Esophagus (tissue), 2 donors: ENCODE data around the gene SLC51B. TPM values are rescaled to one million over a fixed set of nuclear protein-coding genes. Genes with fewer than 3 reads are reported as not detected.

ENCODE experiments used
- H3K27ac ChIP-seq, 2 donors: one replicate each; pipeline ENCODE4 v1.5.1; 2013; ENCODE audit warnings: low read depth in 2 of 2, mild to moderate bottlenecking in 2 of 2, inconsistent platforms in 1 of 2, low read length in 1 of 2, moderate library complexity in 1 of 2
- H3K27me3 ChIP-seq, 2 donors: one replicate each; pipeline ENCODE4 v1.6.1; 2013; ENCODE audit warnings: low read length in 2 of 2, control low read depth in 1 of 2, mild to moderate bottlenecking in 1 of 2; ENCODE audit not compliant: insufficient read depth in 2 of 2, control insufficient read depth in 1 of 2
- H3K36me3 ChIP-seq, 2 donors: one replicate each; pipeline ENCODE4 v1.6.1; 2013; ENCODE audit warnings: low read length in 1 of 2; ENCODE audit not compliant: control insufficient read depth in 2 of 2, insufficient read depth in 2 of 2
- H3K4me1 ChIP-seq, 2 donors: one replicate each; pipeline ENCODE4 v1.6.1; 2013; ENCODE audit warnings: low read length in 1 of 2; ENCODE audit not compliant: control insufficient read depth in 2 of 2, insufficient read depth in 2 of 2
- H3K4me3 ChIP-seq, 2 donors: one replicate each; pipeline ENCODE4 v1.5.1; 2013; ENCODE audit warnings: low read length in 2 of 2, mild to moderate bottlenecking in 2 of 2, low read depth in 1 of 2, moderate library complexity in 1 of 2
- H3K9me3 ChIP-seq, 2 donors: one replicate each; pipeline ENCODE4 v1.6.1; 2013; ENCODE audit warnings: mild to moderate bottlenecking in 2 of 2, low read depth in 1 of 2, low read length in 1 of 2, moderate library complexity in 1 of 2; ENCODE audit not compliant: control insufficient read depth in 2 of 2, insufficient read depth in 1 of 2
- WGBS, 2 donors: extraction: QIAGEN DNeasy Blood & Tissue Kit; methylation state at CpG; one replicate each; pipeline ENCODE4 v1.1.7; 2013; 5-methylcytosine and 5-hydroxymethylcytosine counted together
- polyA plus RNA-seq, 2 donors: library from polyadenylated mRNA; stranded (reverse); fragments of 200-250 nt; gene quantifications; one replicate each; pipeline ENCODE4 v1.2.3, GENCODE V29; 2013
- donor health status: healthy with polysubstance abuse.
- donor health status: Bipolar disorder and iron deficiency.

The SLC51B gene
- polyA plus RNA-seq, 2 donors: 0.08 to 0.12 TPM

DNA sequence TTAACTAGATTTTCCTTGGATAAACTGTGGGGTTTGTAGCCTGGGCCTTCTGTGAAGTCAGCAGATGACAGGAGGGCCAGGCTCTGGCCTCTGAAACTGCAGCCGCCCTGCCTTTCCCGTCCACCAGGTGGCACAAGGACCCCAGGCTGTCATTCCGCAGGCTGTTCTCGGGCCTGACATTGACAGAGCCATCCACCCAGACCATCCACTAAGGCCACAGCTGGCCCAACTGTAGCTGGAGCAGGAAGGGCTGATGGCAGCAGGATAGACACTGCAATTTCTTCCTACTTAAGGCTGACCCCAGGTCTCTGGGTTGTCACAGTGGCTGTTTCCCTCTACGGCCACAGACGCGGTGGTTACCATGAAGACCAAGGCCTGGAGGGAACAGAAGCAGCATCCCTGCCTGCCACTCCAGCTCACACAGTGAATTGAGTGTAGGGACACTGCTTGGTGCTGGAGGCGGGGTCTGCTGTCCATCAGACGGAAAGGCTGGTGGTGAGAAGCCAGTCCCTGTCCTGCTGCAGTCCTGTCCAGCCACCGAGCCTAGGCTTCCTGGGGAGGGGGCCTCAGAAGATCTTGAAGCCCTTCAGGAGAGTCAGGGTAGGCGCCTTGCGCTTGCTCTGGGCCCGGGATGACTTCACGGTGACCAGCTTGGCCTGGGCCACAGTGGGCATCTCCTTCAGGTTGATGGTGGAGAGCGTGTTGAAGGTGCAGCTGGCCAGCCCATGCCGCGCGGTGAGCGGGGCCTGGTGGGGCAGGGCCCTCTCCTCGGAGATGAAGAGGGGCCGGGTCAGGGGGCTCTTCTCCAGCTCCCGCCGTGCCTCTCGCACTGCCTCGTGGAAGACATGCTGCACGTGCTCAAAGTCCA is 9.4 kb downstream of the SLC51B start:
- peaks cover 0 to 3% of the 10 kb centered on the region in 2 donors for H3K9me3 ChIP-seq
- H3K36me3 ChIP-seq: peaks cover 0 to 3% of the 10 kb centered on the region in 2 donors
- WGBS, 2 donors: 69 to 70% methylated on average over 26 of the region's 26 CpGs
- no peaks in the 10 kb centered on the region for H3K27me3 ChIP-seq
- no peak overlapping the region for H3K4me3 ChIP-seq
- peaks cover 3 to 12% of the 10 kb centered on the region in 2 donors for H3K4me1 ChIP-seq
- peak overlapping the region; percentile 16 to 33 for H3K27ac ChIP-seq

- 41% methylated on average over 6 of the region's 6 CpGs for WGBS, 2 donors
- peaks cover 0 to 7% of the 10 kb centered on the region in 2 donors for H3K4me1 ChIP-seq
- H3K27me3 ChIP-seq: no peaks in the 10 kb centered on the region
- peaks cover 0 to 3% of the 10 kb centered on the region in 2 donors for H3K9me3 ChIP-seq
- H3K4me3 ChIP-seq: no peak overlapping the region
- H3K36me3 ChIP-seq: peaks cover 0 to 3% of the 10 kb centered on the region in 2 donors
- H3K27ac ChIP-seq: peak overlapping the region; percentile 33 to 68
Observed at GRCh38 chr15:65055201-65055870, 10.1 kb downstream of the SLC51B start.

GRCh38 chr15:65056106-65056505 is 10.9 kb downstream of the SLC51B start:
- Histone ChIP-seq H3K27me3 (no peaks in the 10 kb centered on the region), H3K9me3 (peaks cover 0 to 3% of the 10 kb centered on the region in 2 donors), H3K36me3 (peaks cover 0 to 3% of the 10 kb centered on the region in 2 donors), H3K4me1 (peaks cover 0 to 7% of the 10 kb centered on the region in 2 donors), H3K4me3 (no peak overlapping the region), H3K27ac (peak overlapping the region; percentile 2 to 68)
- 81 to 84% methylated on average over 9 of the region's 9 CpGs for WGBS, 2 donors

DNA sequence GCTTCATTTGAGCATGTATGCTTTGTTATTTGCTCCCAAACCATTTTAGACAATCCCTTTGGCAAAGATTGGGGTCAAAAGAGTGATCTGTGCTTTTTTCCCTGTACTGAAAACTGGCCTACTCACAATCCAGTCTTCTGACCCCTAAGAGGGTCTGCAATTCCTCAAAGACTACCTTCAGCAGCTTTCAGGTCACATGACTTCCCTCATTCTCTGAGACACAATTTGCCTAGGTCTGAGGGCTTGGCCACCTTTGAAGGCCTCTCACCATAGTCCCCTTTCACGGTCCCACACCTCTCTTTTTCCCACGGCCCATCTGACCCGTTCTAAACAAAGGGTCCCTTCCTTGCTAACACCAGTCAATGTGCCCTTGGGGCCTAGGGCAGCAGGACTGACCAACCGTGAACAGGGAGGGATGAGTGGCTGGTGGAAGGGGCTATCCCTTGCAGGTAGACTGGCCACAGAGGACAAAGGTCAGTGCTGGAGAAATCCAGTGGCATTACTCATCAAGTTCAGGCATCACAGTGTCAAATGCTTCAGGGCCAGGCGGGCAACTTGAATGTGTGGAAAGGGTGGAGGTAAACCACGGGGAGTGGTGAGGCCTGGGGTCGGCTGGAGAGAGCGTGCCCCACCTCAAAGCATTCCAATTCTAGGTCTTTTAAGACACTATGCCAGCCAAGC is 11.8 kb downstream of the SLC51B start:
- Histone ChIP-seq H3K27ac (no peak overlapping the region), H3K4me1 (peaks cover 0 to 7% of the 10 kb centered on the region in 2 donors), H3K9me3 (peaks cover 0 to 3% of the 10 kb centered on the region in 2 donors), H3K27me3 (no peaks in the 10 kb centered on the region), H3K4me3 (no peak overlapping the region), H3K36me3 (peaks cover 0 to 3% of the 10 kb centered on the region in 2 donors)
- 67 to 75% methylated on average over 8 of the region's 8 CpGs for WGBS, 2 donors

GRCh38 chr15:65057549-65057940 is 12.4 kb downstream of the SLC51B start:
- Histone ChIP-seq H3K4me3 (no peak overlapping the region), H3K9me3 (peaks cover 0 to 3% of the 10 kb centered on the region in 2 donors), H3K27me3 (no peaks in the 10 kb centered on the region), H3K27ac (peak overlapping the region in 1 of 2 donors; percentile 13), H3K36me3 (peaks cover 0 to 3% of the 10 kb centered on the region in 2 donors), H3K4me1 (peaks cover 0 to 7% of the 10 kb centered on the region in 2 donors)
- WGBS, 2 donors: 84 to 90% methylated on average over 8 of the region's 8 CpGs

- Histone ChIP-seq H3K27me3 (no peaks in the 10 kb centered on the region), H3K36me3 (peaks cover 0 to 3% of the 10 kb centered on the region in 2 donors), H3K27ac (peak overlapping the region in 1 of 2 donors; percentile 61), H3K4me1 (peaks cover 0 to 7% of the 10 kb centered on the region in 2 donors), H3K4me3 (no peak overlapping the region), H3K9me3 (peaks cover 0 to 3% of the 10 kb centered on the region in 2 donors)
- WGBS, 2 donors: 80 to 86% methylated on average over 16 of the region's 16 CpGs
Observed at GRCh38 chr15:65058394-65059368, 13.5 kb downstream of the SLC51B start.

DNA sequence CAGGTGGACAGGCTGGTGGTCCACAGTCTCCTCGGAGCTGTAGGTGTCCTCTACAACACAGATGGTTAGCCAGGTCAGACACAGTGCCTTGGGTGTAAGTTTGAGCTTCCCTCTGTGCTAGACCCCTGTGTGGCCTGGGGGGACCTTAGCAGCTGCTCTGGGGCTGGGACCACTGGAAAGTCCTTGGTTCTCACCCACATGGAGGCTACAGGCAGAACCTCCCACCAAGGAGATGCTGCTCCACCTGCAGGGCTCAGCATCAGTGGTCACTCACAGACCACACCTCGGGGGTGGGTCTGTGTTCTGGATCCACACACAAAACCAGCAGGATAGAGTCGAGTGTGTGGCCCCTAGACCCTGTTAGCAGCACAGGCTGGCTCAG is 14.2 kb downstream of the SLC51B start:
- WGBS, 2 donors: 77 to 79% methylated on average over 3 of the region's 3 CpGs
- Histone ChIP-seq H3K4me3 (no peak overlapping the region), H3K27ac (peak overlapping the region; percentile 12 to 61), H3K4me1 (peaks cover 0 to 6% of the 10 kb centered on the region in 2 donors), H3K9me3 (peaks cover 0 to 3% of the 10 kb centered on the region in 2 donors), H3K36me3 (peaks cover 0 to 3% of the 10 kb centered on the region in 2 donors), H3K27me3 (no peaks in the 10 kb centered on the region)

GRCh38 chr15:65059931-65060596 is 14.9 kb downstream of the SLC51B start:
- H3K4me3 ChIP-seq: no peak overlapping the region
- H3K27ac ChIP-seq: peak overlapping the region in 1 of 2 donors; percentile 58
- no peaks in the 10 kb centered on the region for H3K9me3 ChIP-seq
- no peaks in the 10 kb centered on the region for H3K4me1 ChIP-seq
- peaks cover 0 to 3% of the 10 kb centered on the region in 2 donors for H3K36me3 ChIP-seq
- H3K27me3 ChIP-seq: no peaks in the 10 kb centered on the region
- WGBS, 2 donors: 76 to 82% methylated on average over 4 of the region's 4 CpGs
